K562 (cell line): Measurements from ENCODE around the gene AKAP14. TPM values are rescaled to one million over a fixed set of nuclear protein-coding genes. Genes with fewer than 3 reads are reported as not detected.
A peak's percentile ranks its signal among the peaks of the same experiment; 100 is the strongest.

Experiments
- ATAC-seq: fragments of 200-7000 bp; cut with Tn5 transposase; 3 replicates; pipeline ENCODE4 v1.9.1; 2020; ENCODE audit warnings: moderate library complexity
- BruUV-seq: library from RNA; stranded (reverse); fragments of 400-500 nt; replicated peaks from 2 replicates; lab custom pipeline; 2021; lab: Mats Ljungman, UMichigan
- CTCF ChIA-PET: fragments of 300-600 bp; formaldehyde crosslinking; extraction: SDS; loops from one replicate; lab custom pipeline; 2021; ENCODE audit warnings: low intra/inter-chr PET ratio; lab: Yijun Ruan, JAX
- POLR2A ChIA-PET: fragments of 300-600, 350-650 bp; sonication (Branson Sonifier 250); formaldehyde crosslinking; extraction: SDS; loops from one replicate; lab custom pipeline; 2021; ENCODE audit warnings: antibody characterized with exemption, inconsistent platforms; lab: Yijun Ruan, JAX
- DNase-seq, 4 experiments: peaks; one replicate each; pipeline versions ENCODE4 v3.0.0 to v3.0.0-alpha.2; 2011 to 2018; ENCODE audit warnings: low spot score in 3 of 4, mixed read lengths in 3 of 4; ENCODE audit errors: extremely low read depth in 1 of 4
- FAIRE-seq: peaks from 2 replicates; lab custom pipeline; 2011; peaks lifted over from hg19 to GRCh38; lab: Jason Lieb, UNC
- H2AFZ ChIP-seq: 2 replicates; pipeline ENCODE4 v1.6.0; 2011; ENCODE audit warnings: low read depth, low read length, control low read depth, inconsistent platforms
- H3K27ac ChIP-seq: fragments of 200-600 bp; 3 replicates; pipeline ENCODE4 v1.8.0; 2011; ENCODE audit warnings: low read depth, mild to moderate bottlenecking, control low read depth, inconsistent platforms, low read length, moderate library complexity, mixed read lengths; ENCODE audit errors: extremely low read depth
- H3K27me3 ChIP-seq, 2 experiments: fragments of 300-600 bp in 1 of 2; 2 replicates in 1 of 2; 3 replicates in 1 of 2; pipeline versions ENCODE4 v1.6.0 to v1.8.0; 2011; ENCODE audit warnings: inconsistent platforms in 2 of 2, low read length in 2 of 2, mild to moderate bottlenecking in 1 of 2, mixed read lengths in 1 of 2, moderate library complexity in 1 of 2; ENCODE audit not compliant: control insufficient read depth in 2 of 2, insufficient read depth in 2 of 2
- H3K36me3 ChIP-seq: fragments of 300-600 bp; 3 replicates; pipeline ENCODE4 v1.8.0; 2011; ENCODE audit warnings: mild to moderate bottlenecking, low read length, inconsistent platforms; ENCODE audit not compliant: control insufficient read depth, insufficient read depth
- H3K4me1 ChIP-seq, 2 experiments: fragments of 200-600 bp in 1 of 2; replicated peaks in 1 of 2; 2 replicates in 1 of 2; 3 replicates in 1 of 2; pipeline versions ENCODE4 v1.5.1 to v1.8.0; 2011; ENCODE audit warnings: inconsistent platforms in 2 of 2, low read length in 2 of 2, mild to moderate bottlenecking in 1 of 2, mixed read lengths in 1 of 2, moderate library complexity in 1 of 2; ENCODE audit not compliant: control insufficient read depth in 2 of 2, insufficient read depth in 2 of 2
- H3K4me2 ChIP-seq: 2 replicates; pipeline ENCODE4 v1.6.1; 2011; ENCODE audit warnings: low read length, control low read depth, inconsistent platforms, mixed read lengths; ENCODE audit not compliant: insufficient read depth
- H3K4me3 ChIP-seq: fragments of 200-600 bp; sonication (generic), shearing (Covaris generic); 2 replicates; pipeline ENCODE4 v1.5.1; 2016; ENCODE audit warnings: control low read depth, inconsistent platforms
- H3K79me2 ChIP-seq: fragments of 200-600 bp; 3 replicates; pipeline ENCODE4 v1.8.0; 2011; ENCODE audit warnings: low read length, inconsistent platforms; ENCODE audit not compliant: control insufficient read depth, insufficient read depth
- H3K9ac ChIP-seq, 2 experiments: 2 replicates each; pipeline versions ENCODE4 v1.6.0 to v1.6.1; 2011; ENCODE audit warnings: low read depth in 2 of 2, low read length in 2 of 2, control low read depth in 1 of 2, inconsistent platforms in 1 of 2, mild to moderate bottlenecking in 1 of 2, mixed read lengths in 1 of 2; ENCODE audit not compliant: insufficient read depth in 1 of 2
- H3K9me1 ChIP-seq: one replicate; pipeline ENCODE4 v1.6.0; 2011; ENCODE audit warnings: inconsistent platforms, mild to moderate bottlenecking, low read length, moderate library complexity; ENCODE audit not compliant: control insufficient read depth, insufficient read depth
- H3K9me3 ChIP-seq: replicated peaks from 2 replicates; pipeline ENCODE4 v1.5.1; 2011; ENCODE audit warnings: low read depth, low read length, inconsistent platforms; ENCODE audit not compliant: control insufficient read depth, insufficient read depth
- H4K20me1 ChIP-seq: replicated peaks from 2 replicates; pipeline ENCODE4 v1.6.1; 2011; ENCODE audit warnings: low read length, inconsistent platforms, mixed read lengths; ENCODE audit not compliant: control insufficient read depth, insufficient read depth
- ARID3A ChIP-seq: IDR thresholded peaks from 2 replicates; pipeline ENCODE4 v1.6.1; 2012; ENCODE audit warnings: low read depth, low read length, improper control_type of control experiment, borderline replicate concordance
- ARNT ChIP-seq, 2 experiments: fragments of 450-650 bp; IDR thresholded peaks; 2 replicates each; pipeline ENCODE4 v1.6.1; 2016; ENCODE audit warnings: mild to moderate bottlenecking in 1 of 2
- CBFB ChIP-seq: sonication (generic); formaldehyde crosslinking; IDR thresholded peaks from 2 replicates; pipeline ENCODE4 v1.4.0; 2020; ENCODE audit warnings: mild to moderate bottlenecking, missing genetic modification reagents
- CC2D1A ChIP-seq: fragments of 450-650 bp; IDR thresholded peaks from 2 replicates; pipeline ENCODE4 v1.6.1; 2017; ENCODE audit warnings: mild to moderate bottlenecking
- CLOCK ChIP-seq: fragments of 250-450 bp; sonication (Bioruptor Pico); IDR thresholded peaks from 2 replicates; pipeline ENCODE4 v1.4.0; 2020; ENCODE audit warnings: mild to moderate bottlenecking, moderate library complexity, borderline replicate concordance
- FOS ChIP-seq: IDR thresholded peaks from 3 replicates; pipeline ENCODE4 v1.6.1; 2011; ENCODE audit not compliant: insufficient read length; ENCODE audit errors: extremely low read depth
- GABPB2 ChIP-seq: fragments of 250-450 bp; sonication (Bioruptor Pico); conservative IDR thresholded peaks from 2 replicates; pipeline ENCODE4 v1.5.1; 2021; ENCODE audit warnings: mild to moderate bottlenecking
- HNRNPH1 ChIP-seq: fragments of 200-400 bp; formaldehyde crosslinking; optimal IDR thresholded peaks from 2 replicates; pipeline ENCODE3; 2017; ENCODE audit warnings: low read depth, mild to moderate bottlenecking, low read length, moderate library complexity
- NFYB ChIP-seq: IDR thresholded peaks from 2 replicates; pipeline ENCODE4 v1.6.1; 2011; ENCODE audit warnings: mild to moderate bottlenecking, moderate library complexity; ENCODE audit not compliant: insufficient read length; ENCODE audit errors: extremely low read depth
- RBM25 ChIP-seq: fragments of 200-400 bp; formaldehyde crosslinking; IDR thresholded peaks from 2 replicates; pipeline ENCODE4 v1.6.1; 2018; ENCODE audit warnings: low read length, low read depth, moderate library complexity; ENCODE audit not compliant: severe bottlenecking
- TCF3 ChIP-seq: sonication (generic); formaldehyde crosslinking; IDR thresholded peaks from 2 replicates; pipeline ENCODE4 v1.4.0; 2020; ENCODE audit warnings: mild to moderate bottlenecking, missing genetic modification reagents
- TFAM ChIP-seq: fragments of 250-450 bp; sonication (Bioruptor Pico); conservative IDR thresholded peaks from 2 replicates; pipeline ENCODE4 v1.5.0; 2021; ENCODE audit warnings: mild to moderate bottlenecking, moderate library complexity
- USF2 ChIP-seq: sonication (generic); formaldehyde crosslinking; IDR thresholded peaks from 2 replicates; pipeline ENCODE4 v1.5.0; 2020; ENCODE audit warnings: missing genetic modification reagents
- WGBS: fragments of 100-300 bp; shearing (Covaris generic); methylation state at CpG from one replicate; pipeline ENCODE4 v1.1.6; 2016; ENCODE audit warnings: low coverage, mixed read lengths; ENCODE audit not compliant: insufficient coverage; ENCODE audit errors: missing lambda C conversion rate; 5-methylcytosine and 5-hydroxymethylcytosine counted together
- in situ Hi-C: fragments of 300-500 bp; cut with MboI; formaldehyde crosslinking; loops from 4 replicates; pipeline ENCODE4 v1.15.0; 2018; ENCODE audit warnings: inconsistent platforms, mixed read lengths
- intact Hi-C: fragments of 100-400 bp; cut with micrococcal nuclease; formaldehyde crosslinking; loops from 2 replicates; pipeline ENCODE4 v1.14.2; 2022
- polyA plus RNA-seq, 8 experiments: library from polyadenylated mRNA; depleted of rRNA in 4 of 8; stranded (reverse) in 5 of 8; unstranded in 3 of 8; fragments of >200 nt; fragmentation: Nextera tagmentation in 2 of 8; fragmentation: Illumina TruSeq in 1 of 8; extraction: Ambion mirVana in 2 of 8; extraction: Trizol in 1 of 8; gene quantifications; 2 replicates each; pipeline versions ENCODE4 v1.2.1 to v1.2.3, GENCODE V29; 2011 to 2014; ENCODE audit warnings: inconsistent platforms in 1 of 8, missing spikeins in 1 of 8
- total RNA-seq, 7 experiments: library from RNA; depleted of rRNA in 6 of 7; stranded (reverse); fragments of >200 nt in 6 of 7; fragmentation: Illumina TruSeq in 2 of 7; extraction: Trizol in 2 of 7; gene quantifications; 2 replicates each; pipeline versions ENCODE4 v1.2.1 to v1.2.3, GENCODE V29; 2011 to 2021; ENCODE audit warnings: low replicate concordance in 1 of 7

The AKAP14 gene
- total and polyA plus RNA-seq, 9 of the 15 experiments (the other 6 are each of a cell fraction or from before 2014, with no cell fraction given): not detected

GRCh38 chrX:119880552-119881437, 14.9 kb upstream of the AKAP14 start (continued):
- TF ChIP-seq ARID3A (no peak), USF2 (CRISPR knock-in tag) (no peak), GABPB2 (CRISPR knock-in tag) (no peak), ARNT (IDR thresholded peaks at IDR 0.05) (no peak)
- TF ChIP-seq, all 486 proteins: peak for 11

GRCh38 chrX:119885554-119886428, 9.9 kb upstream of the AKAP14 start:
- ChIA-PET POLR2A (no interaction called here), CTCF (no interaction called here)
- peak overlapping the region; percentile 59 for H2AFZ ChIP-seq
- in situ Hi-C loops (no loop called here), intact Hi-C loops (no loop called here)
- H3K4me2 ChIP-seq: peak overlapping the region; percentile 38; the same call in 1 of the 2 replicates
- H3K4me1 ChIP-seq: peaks cover 0 to 8% of the 10 kb centered on the region in 2 experiments; a peak in 2 of 5 replicates
- no peaks in the 10 kb centered on the region for H4K20me1 ChIP-seq
- H3K36me3 ChIP-seq: no peaks in the 10 kb centered on the region
- no TSS peak for BruUV-seq
- H3K9me3 ChIP-seq: no peaks in the 10 kb centered on the region
- no peaks in the 10 kb centered on the region for H3K9me1 ChIP-seq
- no peak overlapping the region for H3K4me3 ChIP-seq
- 50% methylated on average over 10 of the region's 11 CpGs for WGBS
- peak in 2 of 4 experiments; percentile 38 to 40 for DNase-seq
- no peaks in the 10 kb centered on the region for H3K27me3 ChIP-seq
- H3K79me2 ChIP-seq: no peaks in the 10 kb centered on the region
- ATAC-seq: peak; percentile 76
- no peak overlapping the region for H3K9ac ChIP-seq
- FAIRE-seq: no peak
- no peak overlapping the region for H3K27ac ChIP-seq
- TF ChIP-seq TFAM (no peak), CBFB (CRISPR knock-in tag) (no peak), CC2D1A (0 out of 2 replicates have a peak, but pooled peaks have one; percentile 58), TCF3 (no peak), FOS (peak; percentile 72), NFYB (peak; percentile 81), HNRNPH1 (no peak), RBM25 (peak; percentile 48), CLOCK (CRISPR knock-in tag) (no peak)
